ENCODE measurements around the gene TTBK1.

DNA sequence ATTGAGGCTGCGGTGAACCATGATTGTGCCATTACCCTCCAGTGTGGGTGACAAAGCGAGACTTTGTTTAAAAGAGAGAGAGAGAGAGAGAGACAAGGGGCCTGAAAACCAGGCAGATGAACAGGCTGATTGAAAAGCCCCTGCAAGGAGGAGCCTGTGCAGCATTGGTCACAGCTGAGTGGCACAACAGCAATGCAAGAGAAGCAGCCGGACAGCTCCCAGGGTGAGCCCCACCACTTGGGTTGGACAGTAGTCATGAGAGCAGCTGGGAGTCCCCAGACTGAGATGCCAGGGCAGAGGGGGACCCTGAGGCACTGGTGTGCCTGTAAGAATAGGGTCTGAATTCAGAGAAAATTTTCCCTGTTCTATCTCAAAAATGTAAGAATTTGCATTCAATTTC, 24.2 kb upstream of the TTBK1 start:
- TF ChIP-seq, protein P1, sequence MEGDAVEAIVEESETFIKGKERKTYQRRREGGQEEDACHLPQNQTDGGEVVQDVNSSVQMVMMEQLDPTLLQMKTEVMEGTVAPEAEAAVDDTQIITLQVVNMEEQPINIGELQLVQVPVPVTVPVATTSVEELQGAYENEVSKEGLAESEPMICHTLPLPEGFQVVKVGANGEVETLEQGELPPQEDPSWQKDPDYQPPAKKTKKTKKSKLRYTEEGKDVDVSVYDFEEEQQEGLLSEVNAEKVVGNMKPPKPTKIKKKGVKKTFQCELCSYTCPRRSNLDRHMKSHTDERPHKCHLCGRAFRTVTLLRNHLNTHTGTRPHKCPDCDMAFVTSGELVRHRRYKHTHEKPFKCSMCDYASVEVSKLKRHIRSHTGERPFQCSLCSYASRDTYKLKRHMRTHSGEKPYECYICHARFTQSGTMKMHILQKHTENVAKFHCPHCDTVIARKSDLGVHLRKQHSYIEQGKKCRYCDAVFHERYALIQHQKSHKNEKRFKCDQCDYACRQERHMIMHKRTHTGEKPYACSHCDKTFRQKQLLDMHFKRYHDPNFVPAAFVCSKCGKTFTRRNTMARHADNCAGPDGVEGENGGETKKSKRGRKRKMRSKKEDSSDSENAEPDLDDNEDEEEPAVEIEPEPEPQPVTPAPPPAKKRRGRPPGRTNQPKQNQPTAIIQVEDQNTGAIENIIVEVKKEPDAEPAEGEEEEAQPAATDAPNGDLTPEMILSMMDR (IDR thresholded peaks at IDR 0.05): no peak
- TF ChIP-seq POLR2A (IDR thresholded peaks at IDR 0.05): no peak
